HG03025 (cell line): ENCODE measurements around the gene KDM4B.

Experiments used
- ATAC-seq: cut with Tn5 transposase; IDR thresholded peaks from one replicate; pipeline ENCODE4 v1.9.1; 2021; ENCODE audit warnings: mild to moderate bottlenecking, moderate library complexity; ENCODE audit not compliant: unreplicated experiment, low FRiP score

KDM4B gene

GRCh38 chr19:5064896-5065295 lies 96.0 kb downstream of the KDM4B start:
- no peak for ATAC-seq

- ATAC-seq: no peak
Observed at GRCh38 chr19:5065663-5066093, 96.8 kb downstream of the KDM4B start.

GRCh38 chr19:5066768-5067167 lies 97.9 kb downstream of the KDM4B start:
- ATAC-seq: no peak

GRCh38 chr19:5067678-5068077 lies 98.8 kb downstream of the KDM4B start:
- no peak for ATAC-seq

- ATAC-seq: no peak
Observed at GRCh38 chr19:5068233-5069072, 99.5 kb downstream of the KDM4B start.

GRCh38 chr19:5070331-5070730 lies 101.4 kb downstream of the KDM4B start:
- ATAC-seq: no peak

GRCh38 chr19:5070930-5071329 lies 102.0 kb downstream of the KDM4B start:
- ATAC-seq: no peak

- no peak for ATAC-seq
Observed at GRCh38 chr19:5071579-5071978, 102.7 kb downstream of the KDM4B start.

- no peak for ATAC-seq
Observed at GRCh38 chr19:5072115-5072514, 103.2 kb downstream of the KDM4B start.

GRCh38 chr19:5073153-5073844 lies 104.4 kb downstream of the KDM4B start:
- no peak for ATAC-seq

GRCh38 chr19:5074407-5074806 lies 105.5 kb downstream of the KDM4B start:
- no peak for ATAC-seq

GRCh38 chr19:5074830-5075394 lies 106.0 kb downstream of the KDM4B start:
- no peak for ATAC-seq

GRCh38 chr19:5075597-5075996 lies 106.7 kb downstream of the KDM4B start:
- no peak for ATAC-seq

- ATAC-seq: no peak
Observed at GRCh38 chr19:5076440-5077208, 107.7 kb downstream of the KDM4B start.

GRCh38 chr19:5077209-5077515 lies 108.2 kb downstream of the KDM4B start:
- ATAC-seq: no peak

GRCh38 chr19:5078182-5078581 lies 109.3 kb downstream of the KDM4B start:
- no peak for ATAC-seq

GRCh38 chr19:5078666-5079065 lies 109.8 kb downstream of the KDM4B start:
- no peak for ATAC-seq

- no peak for ATAC-seq
Observed at GRCh38 chr19:5079071-5079774, 110.3 kb downstream of the KDM4B start.

- ATAC-seq: no peak
Observed at GRCh38 chr19:5080030-5080654, 111.2 kb downstream of the KDM4B start.

GRCh38 chr19:5080809-5081208 lies 111.9 kb downstream of the KDM4B start:
- ATAC-seq: no peak
